HepG2 (cell line): Measurements from ENCODE around the gene ATP6V0E2. TPM values are rescaled to one million over a fixed set of nuclear protein-coding genes. Genes with fewer than 3 reads are reported as not detected.
A peak's percentile ranks its signal among the peaks of the same experiment; 100 is the strongest.

ENCODE experiments used
- ATAC-seq: fragments of 200-7000 bp; cut with Tn5 transposase; 3 replicates; pipeline ENCODE4 v1.9.1; 2020; ENCODE audit warnings: mild to moderate bottlenecking, moderate library complexity
- BruUV-seq: library from RNA; stranded (reverse); fragments of 400-500 nt; replicated peaks from 2 replicates; lab custom pipeline; 2021; lab: Mats Ljungman, UMichigan
- CTCF ChIA-PET: fragments of 300-600 bp; formaldehyde crosslinking; extraction: SDS; loops from one replicate; lab custom pipeline; 2021; ENCODE audit warnings: low total read pairs, inconsistent platforms, low intra/inter-chr PET ratio; lab: Yijun Ruan, JAX
- POLR2A ChIA-PET: fragments of 350-600 bp; sonication (Branson Sonifier 250); formaldehyde crosslinking; loops from one replicate; lab custom pipeline; 2020; ENCODE audit warnings: antibody characterized with exemption, inconsistent platforms; lab: Yijun Ruan, JAX
- DNase-seq: peaks from one replicate; pipeline ENCODE4 v3.0.0-alpha.2; 2015; ENCODE audit warnings: low spot score
- FAIRE-seq: peaks from 3 replicates; lab custom pipeline; 2011; peaks lifted over from hg19 to GRCh38; lab: Jason Lieb, UNC
- H2AFZ ChIP-seq: one replicate; pipeline ENCODE4 v1.6.1; 2011; ENCODE audit warnings: low read length, inconsistent platforms
- H3K27ac ChIP-seq: fragments of 300-600 bp; 3 replicates; pipeline ENCODE4 v1.8.0; 2011; ENCODE audit warnings: mixed run types, mild to moderate bottlenecking, mixed read lengths, low read length, inconsistent platforms; ENCODE audit not compliant: insufficient read depth; ENCODE audit errors: extremely low read length
- H3K27me3 ChIP-seq, 2 experiments: fragments of 200-600 bp in 1 of 2; 2 replicates in 1 of 2; 3 replicates in 1 of 2; pipeline versions ENCODE4 v1.6.0 to v1.8.0; 2011; ENCODE audit warnings: low read length in 2 of 2, mild to moderate bottlenecking in 2 of 2, moderate library complexity in 2 of 2, inconsistent platforms in 1 of 2; ENCODE audit not compliant: insufficient read depth in 2 of 2, control insufficient read depth in 1 of 2
- H3K36me3 ChIP-seq, 2 experiments: fragments of 200-600 bp in 1 of 2; replicated peaks in 1 of 2; 2 replicates in 1 of 2; 3 replicates in 1 of 2; pipeline versions ENCODE4 v1.5.1 to v1.8.0; 2011; ENCODE audit warnings: low read length in 2 of 2, inconsistent platforms in 1 of 2; ENCODE audit not compliant: insufficient read depth in 2 of 2, control insufficient read depth in 1 of 2
- H3K4me1 ChIP-seq: 2 replicates; pipeline ENCODE4 v1.5.1; 2012; ENCODE audit warnings: low read length, inconsistent platforms; ENCODE audit not compliant: insufficient read depth
- H3K4me2 ChIP-seq: 2 replicates; pipeline ENCODE4 v1.6.0; 2011; ENCODE audit warnings: low read depth, low read length, inconsistent platforms
- H3K4me3 ChIP-seq, 3 experiments: fragments of 200-600 bp in 1 of 3; sonication (generic), shearing (Covaris generic) in 1 of 3; replicated peaks in 1 of 3; 2 replicates each; pipeline ENCODE4 v1.5.1; 2011 to 2016; ENCODE audit warnings: low read length in 3 of 3, inconsistent platforms in 2 of 3, low read depth in 2 of 3, mild to moderate bottlenecking in 2 of 3, control low read depth in 1 of 3, mixed read lengths in 1 of 3; ENCODE audit not compliant: insufficient read depth in 1 of 3
- H3K79me2 ChIP-seq: one replicate; pipeline ENCODE4 v1.6.1; 2011; ENCODE audit warnings: low read length, inconsistent platforms; ENCODE audit not compliant: insufficient read depth
- H3K9ac ChIP-seq: 2 replicates; pipeline ENCODE4 v1.6.0; 2011; ENCODE audit warnings: mild to moderate bottlenecking, low read depth, low read length, inconsistent platforms; ENCODE audit not compliant: insufficient read depth
- H3K9me3 ChIP-seq: 2 replicates; pipeline ENCODE4 v1.5.1; 2012; ENCODE audit warnings: mild to moderate bottlenecking, low read length
- H4K20me1 ChIP-seq: 2 replicates; pipeline ENCODE4 v1.6.0; 2011; ENCODE audit warnings: inconsistent platforms, mild to moderate bottlenecking, low read length, moderate library complexity; ENCODE audit not compliant: insufficient read depth
- ATF3 ChIP-seq: sonication (generic); formaldehyde crosslinking; IDR thresholded peaks from 2 replicates; pipeline ENCODE4 v1.4.0; 2020; ENCODE audit warnings: missing genetic modification reagents
- GABPB1 ChIP-seq: IDR thresholded peaks from 2 replicates; pipeline ENCODE4 v1.6.1; 2016; ENCODE audit warnings: mild to moderate bottlenecking, missing genetic modification reagents, moderate library complexity, missing compliant biosample characterization
- HIC2 ChIP-seq: sonication (generic); formaldehyde crosslinking; IDR thresholded peaks from 2 replicates; pipeline ENCODE4 v1.9.0; 2022; ENCODE audit warnings: low read depth, missing genetic modification reagents
- HOXA3 ChIP-seq: sonication (generic); formaldehyde crosslinking; IDR thresholded peaks from 2 replicates; pipeline ENCODE4 v1.5.0; 2020; ENCODE audit warnings: missing genetic modification reagents
- LCORL ChIP-seq, 2 experiments: fragments of 450-650 bp in 1 of 2; sonication (generic) in 1 of 2; formaldehyde crosslinking in 1 of 2; IDR thresholded peaks; 2 replicates each; pipeline versions ENCODE4 v1.5.0 to v1.6.1; 2017 to 2020; ENCODE audit warnings: antibody characterized with exemption in 1 of 2, missing genetic modification reagents in 1 of 2
- REST ChIP-seq, 2 experiments: IDR thresholded peaks; 2 replicates each; pipeline ENCODE4 v1.6.1; 2011 to 2012; ENCODE audit warnings: low read length in 2 of 2, borderline replicate concordance in 1 of 2, low read depth in 1 of 2, mild to moderate bottlenecking in 1 of 2, moderate library complexity in 1 of 2
- SRSF4 ChIP-seq: fragments of 200-400 bp; formaldehyde crosslinking; IDR thresholded peaks from one replicate; pipeline ENCODE4 v1.6.1; 2018; ENCODE audit warnings: mild to moderate bottlenecking, low read depth, low read length, moderate library complexity; ENCODE audit not compliant: poor library complexity, severe bottlenecking
- ZBTB21 ChIP-seq: sonication (generic); formaldehyde crosslinking; IDR thresholded peaks from 2 replicates; pipeline ENCODE4 v1.4.0; 2020; ENCODE audit warnings: missing genetic modification reagents
- ZNF10 ChIP-seq: sonication (generic); formaldehyde crosslinking; IDR thresholded peaks from 2 replicates; pipeline ENCODE4 v1.4.0; 2020; ENCODE audit warnings: mild to moderate bottlenecking, low read depth, missing genetic modification reagents, borderline replicate concordance
- ZNF3 ChIP-seq: IDR thresholded peaks from 2 replicates; pipeline ENCODE4 v1.7.0; 2017; ENCODE audit warnings: inconsistent platforms
- ZSCAN29 ChIP-seq: sonication (generic); formaldehyde crosslinking; conservative IDR thresholded peaks from 2 replicates; pipeline ENCODE4 v1.4.0; 2020; ENCODE audit warnings: mild to moderate bottlenecking, missing genetic modification reagents
- WGBS: methylation state at CpG from one replicate; pipeline ENCODE4 v1.1.6; 2017; ENCODE audit warnings: low lambda C conversion rate; 5-methylcytosine and 5-hydroxymethylcytosine counted together
- in situ Hi-C: cut with HindIII; loops from 2 replicates; pipeline ENCODE4 v1.10.0; 2017; ENCODE audit warnings: low pct_unique_long_range_greater_than_20kb; ENCODE audit not compliant: extremely low pct_ligation_motif_present
- intact Hi-C: fragments of 100-400 bp; cut with micrococcal nuclease; formaldehyde crosslinking; loops from one replicate; pipeline ENCODE4 v1.10.0; 2022; ENCODE audit not compliant: unreplicated experiment
- polyA plus RNA-seq, 8 experiments: library from polyadenylated mRNA; depleted of rRNA in 3 of 8; stranded (reverse) in 7 of 8; unstranded in 1 of 8; fragments of >200 nt; fragmentation: Illumina TruSeq in 4 of 8; extraction: Trizol in 4 of 8; gene quantifications; 2 replicates each; pipeline versions ENCODE4 v1.2.1 to v1.2.3, GENCODE V29; 2011 to 2016; ENCODE audit warnings: low read depth in 4 of 8, missing spikeins in 1 of 8, mixed read lengths in 1 of 8; ENCODE audit not compliant: insufficient read depth in 1 of 8
- total RNA-seq, 5 experiments: library from RNA; depleted of rRNA; stranded (reverse); fragments of >200 nt; fragmentation: Illumina TruSeq; extraction: Trizol; gene quantifications; 2 replicates each; pipeline ENCODE4 v1.2.3, GENCODE V29; 2016; ENCODE audit warnings: low read depth in 1 of 5

The ATP6V0E2 gene
- total and polyA plus RNA-seq, 2 of the 13 experiments (the other 11 are each of a cell fraction or from before 2014, with no cell fraction given): 36.8 to 203 TPM

GRCh38 chr7:149845257-149845980, 28.4 kb upstream of the ATP6V0E2 start:
- no peak overlapping the region for H3K4me3 ChIP-seq
- ATAC-seq (no peak), DNase-seq (no peak), FAIRE-seq (no peak)
- no peak overlapping the region for H3K9ac ChIP-seq
- peaks cover 0 to 22% of the 10 kb centered on the region in 2 experiments; a peak in 3 of 5 replicates for H3K27me3 ChIP-seq
- ChIA-PET POLR2A (no interaction called here), CTCF (no interaction called here)
- 21% methylated on average over 5 of the region's 5 CpGs for WGBS
- no peak overlapping the region for H3K4me2 ChIP-seq
- BruUV-seq: no TSS peak
- intact Hi-C loops: no loop called here
- no peak overlapping the region for H3K27ac ChIP-seq
- in situ Hi-C loops: no loop called here
- H3K4me1 ChIP-seq: no peaks in the 10 kb centered on the region
- TF ChIP-seq ZNF3 (CRISPR knock-in tag): peak; percentile 66; the same call in 1 of the 2 replicates
- no peak for TF ChIP-seq ZBTB21 (CRISPR knock-in tag)
- H2AFZ ChIP-seq: no peak overlapping the region
- no peaks in the 10 kb centered on the region for H3K79me2 ChIP-seq
- no peaks in the 10 kb centered on the region for H4K20me1 ChIP-seq
- no peaks in the 10 kb centered on the region for H3K9me3 ChIP-seq
- H3K36me3 ChIP-seq: no peaks in the 10 kb centered on the region

GRCh38 chr7:149846021-149846420, 27.7 kb upstream of the ATP6V0E2 start:
- WGBS: 41% methylated on average over 9 of the region's 9 CpGs
- H3K27me3 ChIP-seq: peaks cover 0 to 26% of the 10 kb centered on the region in 2 experiments; a peak in 3 of 5 replicates
- no TSS peak for BruUV-seq
- no peaks in the 10 kb centered on the region for H3K79me2 ChIP-seq
- in situ Hi-C loops (no loop called here), intact Hi-C loops (no loop called here)
- CTCF ChIA-PET: no interaction called here
- ATAC-seq (no peak), FAIRE-seq (no peak), DNase-seq (no peak)
- H3K36me3 ChIP-seq: no peaks in the 10 kb centered on the region
- no peaks in the 10 kb centered on the region for H3K4me1 ChIP-seq
- H3K4me3 ChIP-seq: no peak overlapping the region
- H3K4me2 ChIP-seq: no peak overlapping the region
- H3K27ac ChIP-seq: no peak overlapping the region
- H3K9ac ChIP-seq: no peak overlapping the region
- H2AFZ ChIP-seq: no peak overlapping the region
- H4K20me1 ChIP-seq: no peaks in the 10 kb centered on the region
- POLR2A ChIA-PET: no interaction called here
- H3K9me3 ChIP-seq: no peaks in the 10 kb centered on the region
- TF ChIP-seq LCORL (IDR thresholded peaks at IDR 0.05) (no peak), LCORL (CRISPR knock-in tag; IDR thresholded peaks at IDR 0.05) (no peak), ZNF10 (CRISPR knock-in tag) (no peak), HIC2 (CRISPR knock-in tag) (no peak), REST (IDR thresholded peaks at IDR 0.05; ENCODE audit: borderline replicate concordance in 1 of 2, low read depth in 1 of 2, low read length in 2 of 2) (no peak), SRSF4 (no peak), HOXA3 (CRISPR knock-in tag) (no peak), GABPB1 (no peak), ATF3 (CRISPR knock-in tag) (no peak), ZSCAN29 (CRISPR knock-in tag) (no peak)
